Upper lobe of right lung (tissue), 1 donor: Measurements from ENCODE around the gene GCSH. TPM values are rescaled to one million over a fixed set of nuclear protein-coding genes. Genes with fewer than 3 reads are reported as not detected.

ENCODE experiments used
- ATAC-seq: fragments of 200-7000 bp; cut with Tn5 transposase; one replicate; pipeline ENCODE4 v1.9.1; 2020; ENCODE audit warnings: mild to moderate bottlenecking, moderate library complexity
- DNase-seq: peaks from one replicate; pipeline ENCODE4 v3.0.0-alpha.2; 2020
- H3K27ac ChIP-seq: fragments of 200-600 bp; one replicate; pipeline ENCODE4 v1.8.0; 2022
- H3K27me3 ChIP-seq: fragments of 200-600 bp; one replicate; pipeline ENCODE4 v1.8.0; 2022; ENCODE audit warnings: mild to moderate bottlenecking
- H3K36me3 ChIP-seq: fragments of 200-600 bp; one replicate; pipeline ENCODE4 v1.8.0; 2022
- H3K4me1 ChIP-seq: fragments of 200-600 bp; one replicate; pipeline ENCODE4 v1.8.0; 2022
- H3K4me3 ChIP-seq: fragments of 200-600 bp; one replicate; pipeline ENCODE4 v1.8.0; 2022; ENCODE audit warnings: mild to moderate bottlenecking
- H3K9me3 ChIP-seq: fragments of 200-600 bp; one replicate; pipeline ENCODE4 v1.8.0; 2022
- intact Hi-C: fragments of 100-400 bp; cut with DNase I; formaldehyde crosslinking; loops from one replicate; pipeline ENCODE4 v1.11.0; 2022
- total RNA-seq: library from RNA; stranded (reverse); fragmentation: NEBNext Ultra II Directional; extraction: Animal tissue kit (Norgen Biotek cat#: 25700); gene quantifications from one replicate; pipeline ENCODE4 v1.2.1, GENCODE V29; 2021
- TF ChIP-seq, protein P1 (sequence below): fragments of 200-600 bp; IDR thresholded peaks from one replicate; pipeline ENCODE4 v1.8.0; 2022; ENCODE audit warnings: antibody characterized with exemption
- donor health status: DM: no; HTN: yes; CAD: no; lungs with severe emphysema.

The GCSH gene
- total RNA-seq, 1 donor from 2014 or later, result 17.0 TPM

DNA sequence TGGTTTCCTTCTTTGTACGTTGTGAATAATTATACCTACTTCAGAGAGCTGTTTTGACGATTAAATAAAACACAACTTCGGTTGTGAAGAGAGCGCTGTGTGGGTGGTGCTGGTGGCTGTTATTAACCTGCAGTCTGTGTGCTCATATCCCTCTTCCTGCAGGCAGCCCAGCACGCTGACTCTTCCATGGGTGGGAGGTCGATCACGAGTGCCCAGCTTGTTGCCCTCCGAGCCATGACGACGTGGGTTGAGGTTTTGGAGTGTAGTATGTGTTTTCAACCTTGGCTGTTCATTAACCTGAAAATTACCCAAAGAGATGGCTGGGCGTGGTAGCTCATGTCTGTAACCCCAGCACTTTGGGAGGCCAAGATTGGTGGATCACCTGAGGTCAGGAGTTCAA lies 11.3 kb upstream of the GCSH start:
- no peaks in the 10 kb centered on the region for H3K4me1 ChIP-seq
- H3K27me3 ChIP-seq, result no peaks in the 10 kb centered on the region
- no peaks in the 10 kb centered on the region for H3K9me3 ChIP-seq
- intact Hi-C loops, result no loop called here
- no peak for ATAC-seq
- no peak overlapping the region for H3K27ac ChIP-seq
- H3K4me3 ChIP-seq, result no peak overlapping the region
- no peak for DNase-seq
- TF ChIP-seq, protein P1, sequence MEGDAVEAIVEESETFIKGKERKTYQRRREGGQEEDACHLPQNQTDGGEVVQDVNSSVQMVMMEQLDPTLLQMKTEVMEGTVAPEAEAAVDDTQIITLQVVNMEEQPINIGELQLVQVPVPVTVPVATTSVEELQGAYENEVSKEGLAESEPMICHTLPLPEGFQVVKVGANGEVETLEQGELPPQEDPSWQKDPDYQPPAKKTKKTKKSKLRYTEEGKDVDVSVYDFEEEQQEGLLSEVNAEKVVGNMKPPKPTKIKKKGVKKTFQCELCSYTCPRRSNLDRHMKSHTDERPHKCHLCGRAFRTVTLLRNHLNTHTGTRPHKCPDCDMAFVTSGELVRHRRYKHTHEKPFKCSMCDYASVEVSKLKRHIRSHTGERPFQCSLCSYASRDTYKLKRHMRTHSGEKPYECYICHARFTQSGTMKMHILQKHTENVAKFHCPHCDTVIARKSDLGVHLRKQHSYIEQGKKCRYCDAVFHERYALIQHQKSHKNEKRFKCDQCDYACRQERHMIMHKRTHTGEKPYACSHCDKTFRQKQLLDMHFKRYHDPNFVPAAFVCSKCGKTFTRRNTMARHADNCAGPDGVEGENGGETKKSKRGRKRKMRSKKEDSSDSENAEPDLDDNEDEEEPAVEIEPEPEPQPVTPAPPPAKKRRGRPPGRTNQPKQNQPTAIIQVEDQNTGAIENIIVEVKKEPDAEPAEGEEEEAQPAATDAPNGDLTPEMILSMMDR, result no peak
- H3K36me3 ChIP-seq, result no peaks in the 10 kb centered on the region

DNA sequence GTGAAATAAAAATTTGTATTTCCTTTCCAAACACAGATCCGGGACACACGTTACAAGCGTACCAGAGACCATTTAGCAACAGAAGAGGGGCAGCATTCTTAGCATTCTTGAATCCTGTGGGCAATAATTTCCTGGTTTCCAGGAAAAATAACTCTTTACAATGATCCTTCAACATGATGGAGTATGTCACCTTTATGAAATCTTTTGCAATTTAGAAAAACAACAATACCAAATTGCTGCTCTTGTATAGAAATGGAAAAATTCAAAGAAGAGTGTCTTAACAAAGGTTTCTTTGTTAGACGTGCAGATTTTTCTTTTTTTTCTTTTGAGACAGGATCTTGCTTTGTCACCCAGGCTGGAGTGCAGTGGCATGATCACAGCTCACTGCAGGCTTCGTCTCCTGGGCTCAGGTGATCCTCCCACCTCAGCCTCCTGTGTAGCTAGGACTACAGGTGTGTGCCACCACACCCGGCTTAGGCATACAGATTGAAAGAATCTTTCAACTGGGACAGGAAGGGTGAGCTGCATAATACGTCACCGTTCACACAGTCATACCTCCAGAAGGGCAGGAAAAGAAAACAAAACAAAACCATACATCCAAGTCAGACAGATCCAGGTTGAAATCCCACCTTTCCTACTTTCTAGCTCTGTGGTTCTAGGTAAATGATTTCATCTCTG lies 10.8 kb upstream of the GCSH start:
- no peak for DNase-seq
- H3K27ac ChIP-seq, result no peak overlapping the region
- no peak for ATAC-seq
- no peaks in the 10 kb centered on the region for H3K9me3 ChIP-seq
- no peaks in the 10 kb centered on the region for H3K4me1 ChIP-seq
- H3K36me3 ChIP-seq, result no peaks in the 10 kb centered on the region
- TF ChIP-seq, protein P1, result no peak
- H3K27me3 ChIP-seq, result no peaks in the 10 kb centered on the region
- H3K4me3 ChIP-seq, result no peak overlapping the region
- intact Hi-C loops, result no loop called here

DNA sequence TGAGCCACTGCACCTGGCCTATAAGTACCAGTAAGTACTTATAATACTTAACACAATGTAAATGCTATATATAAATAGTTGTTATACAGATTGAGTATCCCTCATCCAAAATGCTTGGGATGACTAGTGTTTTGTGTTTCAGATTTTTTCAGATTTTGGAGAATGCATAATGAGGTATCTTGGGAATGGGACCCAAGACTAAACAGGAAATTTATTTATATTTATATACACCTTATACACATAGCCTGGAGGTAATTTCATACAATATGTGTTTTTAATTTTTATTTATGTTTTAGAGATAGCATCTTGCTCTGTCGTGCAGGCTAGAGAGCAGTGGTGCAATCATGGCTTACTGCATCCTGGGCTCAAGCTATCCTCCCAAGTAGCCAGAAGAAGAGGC lies 9.8 kb upstream of the GCSH start:
- H3K4me3 ChIP-seq, result no peak overlapping the region
- no peak for ATAC-seq
- DNase-seq, result no peak
- H3K27ac ChIP-seq, result no peak overlapping the region
- no peaks in the 10 kb centered on the region for H3K36me3 ChIP-seq
- H3K4me1 ChIP-seq, result no peaks in the 10 kb centered on the region
- H3K27me3 ChIP-seq, result no peaks in the 10 kb centered on the region
- TF ChIP-seq, protein P1, result no peak
- intact Hi-C loops, result no loop called here
- no peaks in the 10 kb centered on the region for H3K9me3 ChIP-seq

DNA sequence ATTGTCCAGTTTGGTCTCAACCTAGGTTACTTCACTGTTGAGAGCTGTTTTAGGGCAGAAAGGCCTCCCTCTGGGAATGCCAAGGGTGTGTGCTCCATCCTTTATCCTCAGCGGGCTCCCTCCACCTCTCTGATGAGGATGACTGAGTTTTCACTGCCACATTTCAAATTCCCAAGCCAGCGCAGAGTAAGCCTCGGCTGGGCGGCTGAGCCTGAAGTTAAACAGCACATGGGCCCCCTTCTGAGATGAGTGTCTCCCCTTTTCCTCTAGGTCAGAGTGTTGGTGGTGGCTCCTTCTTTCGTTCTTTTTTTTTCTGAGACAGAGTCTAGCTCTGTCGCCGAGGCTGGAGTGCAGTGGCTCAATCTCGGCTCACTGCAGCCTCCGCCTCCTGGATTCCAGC lies 5.5 kb upstream of the GCSH start:
- intact Hi-C loops, result no loop called here
- Histone ChIP-seq H3K27me3 (no peaks in the 10 kb centered on the region), H3K27ac (no peak overlapping the region), H3K9me3 (no peaks in the 10 kb centered on the region), H3K36me3 (no peaks in the 10 kb centered on the region), H3K4me1 (no peaks in the 10 kb centered on the region), H3K4me3 (no peak overlapping the region)
- no peak for ATAC-seq
- TF ChIP-seq, protein P1, result no peak
- DNase-seq, result no peak

DNA sequence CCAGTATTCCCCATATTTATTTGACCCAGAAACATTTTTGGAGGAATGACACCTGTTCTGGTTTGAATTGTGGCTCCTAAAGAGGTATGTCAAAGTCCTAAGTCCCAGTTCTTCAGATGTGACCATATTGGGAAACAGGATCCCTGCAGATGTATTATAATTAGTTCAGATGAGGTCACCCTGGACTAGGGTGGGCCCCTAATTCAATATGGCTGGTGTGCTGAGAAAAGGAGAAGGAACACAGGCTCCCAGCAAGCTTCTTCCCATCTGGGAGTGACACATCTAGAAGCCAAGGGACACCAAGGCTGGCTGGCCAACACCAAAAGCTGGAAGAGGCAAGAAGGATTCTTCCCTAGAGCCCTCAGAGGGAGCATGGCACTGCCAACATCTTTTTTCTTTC lies 3.8 kb upstream of the GCSH start:
- intact Hi-C loops, result no loop called here
- no peaks in the 10 kb centered on the region for H3K4me1 ChIP-seq
- ATAC-seq (no peak), DNase-seq (no peak)
- H3K27ac ChIP-seq, result no peak overlapping the region
- no peaks in the 10 kb centered on the region for H3K36me3 ChIP-seq
- H3K4me3 ChIP-seq, result no peak overlapping the region
- H3K27me3 ChIP-seq, result no peaks in the 10 kb centered on the region
- no peaks in the 10 kb centered on the region for H3K9me3 ChIP-seq
- TF ChIP-seq, protein P1, result no peak

DNA sequence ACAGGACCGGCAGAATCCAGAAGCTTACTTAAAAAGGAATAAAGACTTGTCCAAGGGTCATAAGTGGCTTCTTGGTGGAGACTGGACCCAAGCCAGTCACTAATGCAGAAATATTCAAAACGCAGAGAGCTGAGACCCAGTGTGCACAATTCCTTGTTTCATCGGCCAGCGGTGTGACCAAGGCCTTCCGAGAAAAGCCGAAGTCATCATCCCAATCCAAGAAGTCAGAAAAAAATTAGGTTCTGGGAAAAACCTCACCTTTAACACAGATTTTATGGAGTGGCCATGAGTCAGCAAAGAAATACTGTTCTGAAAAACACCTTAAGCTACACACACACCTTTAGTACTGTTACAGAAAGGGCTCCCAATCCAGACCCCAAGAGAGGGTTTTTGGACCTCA lies 1.0 kb upstream of the GCSH start:
- TF ChIP-seq, protein P1, result no peak
- no peak for ATAC-seq
- Histone ChIP-seq H3K4me3 (no peak overlapping the region), H3K36me3 (no peaks in the 10 kb centered on the region), H3K4me1 (no peaks in the 10 kb centered on the region), H3K27ac (no peak overlapping the region), H3K9me3 (no peaks in the 10 kb centered on the region), H3K27me3 (no peaks in the 10 kb centered on the region)
- no peak for DNase-seq
- intact Hi-C loops, result no loop called here
